H1 (cell line): ENCODE measurements around the gene DGKH. TPM values are rescaled to one million over a fixed set of nuclear protein-coding genes. Genes with fewer than 3 reads are reported as not detected.
"Not testable (repeated sequence)": the region's sequence is repeated elsewhere in the genome, so short reads cannot be mapped to it uniquely, and the experiment has no call there.

Experiments
- CTCF ChIA-PET: fragments of 300-600 bp; sonication (Branson Sonifier 250); formaldehyde crosslinking; loops from one replicate; lab custom pipeline; 2021; ENCODE audit not compliant: partially characterized antibody; lab: Charles Lee
- POLR2A ChIA-PET: fragments of 300-600 bp; sonication (Branson Sonifier 250); formaldehyde crosslinking; loops from one replicate; lab custom pipeline; 2021; ENCODE audit warnings: inconsistent platforms; ENCODE audit not compliant: partially characterized antibody; lab: Charles Lee
- DNase-seq, 2 experiments: peaks; one replicate each; pipeline versions ENCODE4 v3.0.0 to v3.0.0-alpha.2; 2010 to 2022; ENCODE audit warnings: low spot score in 2 of 2, low read depth in 1 of 2, mixed read lengths in 1 of 2
- FAIRE-seq: peaks from 2 replicates; lab custom pipeline; 2011; peaks lifted over from hg19 to GRCh38; lab: Jason Lieb, UNC
- H2AFZ ChIP-seq: 2 replicates; pipeline ENCODE4 v1.8.1; 2012; ENCODE audit warnings: low read length, inconsistent platforms
- H2AK5ac ChIP-seq: 2 replicates; pipeline ENCODE4 v1.6.1; 2013; ENCODE audit warnings: low read depth, low read length
- H2BK120ac ChIP-seq: replicated peaks from 2 replicates; pipeline ENCODE3; 2013; ENCODE audit warnings: low read depth, low read length, inconsistent platforms
- H2BK12ac ChIP-seq: 2 replicates; pipeline ENCODE4 v1.6.1; 2013; ENCODE audit warnings: low read depth, low read length
- H2BK15ac ChIP-seq: 2 replicates; pipeline ENCODE4 v1.6.1; 2013; ENCODE audit warnings: low read length
- H2BK20ac ChIP-seq: 2 replicates; pipeline ENCODE4 v1.6.1; 2013; ENCODE audit warnings: low read length
- H2BK5ac ChIP-seq: 2 replicates; pipeline ENCODE4 v1.6.1; 2013; ENCODE audit warnings: low read depth, low read length
- H3K14ac ChIP-seq: 2 replicates; pipeline ENCODE4 v1.6.1; 2013; ENCODE audit warnings: inconsistent platforms; ENCODE audit not compliant: insufficient read length
- H3K18ac ChIP-seq: 2 replicates; pipeline ENCODE4 v1.6.1; 2013; ENCODE audit warnings: low read length; ENCODE audit errors: extremely low read depth
- H3K23ac ChIP-seq: 2 replicates; pipeline ENCODE4 v1.6.1; 2013; ENCODE audit warnings: inconsistent platforms; ENCODE audit not compliant: insufficient read length
- H3K23me2 ChIP-seq: 2 replicates; pipeline ENCODE4 v1.6.1; 2013; ENCODE audit warnings: low read depth, low read length
- H3K27ac ChIP-seq: 2 replicates; pipeline ENCODE4 v1.6.1; 2011; ENCODE audit warnings: low read depth, low read length, inconsistent platforms
- H3K27me3 ChIP-seq, 4 experiments: replicated peaks in 1 of 4; 1 replicate in 1 of 4; 2 replicates in 3 of 4; pipeline versions ENCODE4 v1.6.1 to v1.8.1; 2011 to 2013; ENCODE audit warnings: low read length in 3 of 4, mild to moderate bottlenecking in 3 of 4, inconsistent platforms in 2 of 4, mixed read lengths in 2 of 4, moderate library complexity in 1 of 4; ENCODE audit not compliant: control insufficient read depth in 3 of 4, insufficient read depth in 3 of 4; ENCODE audit errors: extremely low read depth in 1 of 4
- H3K36me3 ChIP-seq, 4 experiments: 2 replicates each; pipeline versions ENCODE4 v1.6.1 to v1.8.1; 2011 to 2013; ENCODE audit warnings: mild to moderate bottlenecking in 4 of 4, low read length in 3 of 4, moderate library complexity in 2 of 4, control low read depth in 1 of 4, inconsistent platforms in 1 of 4; ENCODE audit not compliant: insufficient read depth in 4 of 4, control insufficient read depth in 2 of 4
- H3K4ac ChIP-seq: replicated peaks from 2 replicates; pipeline ENCODE3; 2013; ENCODE audit warnings: low read length, low read depth, mixed read lengths, inconsistent platforms; ENCODE audit not compliant: insufficient read length
- H3K4me1 ChIP-seq, 4 experiments: replicated peaks in 1 of 4; 1 replicate in 1 of 4; 2 replicates in 3 of 4; pipeline versions ENCODE4 v1.6.1 to v1.8.1; 2011 to 2013; ENCODE audit warnings: low read length in 3 of 4, inconsistent platforms in 2 of 4, mixed read lengths in 1 of 4; ENCODE audit not compliant: insufficient read depth in 4 of 4, control insufficient read depth in 3 of 4
- H3K4me2 ChIP-seq, 2 experiments: 2 replicates each; pipeline versions ENCODE4 v1.6.1 to v1.8.1; 2011 to 2013; ENCODE audit warnings: low read depth in 2 of 2, low read length in 2 of 2, control low read depth in 1 of 2, inconsistent platforms in 1 of 2, mild to moderate bottlenecking in 1 of 2; ENCODE audit not compliant: insufficient read depth in 1 of 2
- H3K4me3 ChIP-seq, 4 experiments: fragments of 200-600, 300-600 bp in 1 of 4; sonication (generic), shearing (Covaris generic), sonication (Bioruptor Twin) in 1 of 4; 2 replicates each; pipeline versions ENCODE4 v1.5.1 to v1.8.1; 2011 to 2016; ENCODE audit warnings: low read length in 4 of 4, low read depth in 3 of 4, control low read depth in 2 of 4, inconsistent platforms in 2 of 4, mild to moderate bottlenecking in 2 of 4, mixed read lengths in 1 of 4, moderate library complexity in 1 of 4; ENCODE audit not compliant: insufficient read depth in 2 of 4; ENCODE audit errors: extremely low read depth in 1 of 4
- H3K56ac ChIP-seq: replicated peaks from 2 replicates; pipeline ENCODE3; 2013; ENCODE audit warnings: low read depth, mild to moderate bottlenecking, mixed read lengths, low read length, inconsistent platforms; ENCODE audit not compliant: insufficient read length
- H3K79me1 ChIP-seq: 2 replicates; pipeline ENCODE4 v1.6.1; 2013; ENCODE audit warnings: low read depth, low read length, control low read depth
- H3K79me2 ChIP-seq, 2 experiments: 2 replicates each; pipeline versions ENCODE4 v1.6.1 to v1.8.1; 2012 to 2013; ENCODE audit warnings: low read length in 2 of 2, mild to moderate bottlenecking in 2 of 2, inconsistent platforms in 1 of 2; ENCODE audit not compliant: insufficient read depth in 2 of 2, control insufficient read depth in 1 of 2
- H3K9ac ChIP-seq, 4 experiments: replicated peaks in 1 of 4; 1 replicate in 1 of 4; 2 replicates in 3 of 4; pipeline versions ENCODE4 v1.6.1 to v1.8.1; 2011 to 2013; ENCODE audit warnings: low read depth in 3 of 4, low read length in 3 of 4, control low read depth in 2 of 4, mild to moderate bottlenecking in 2 of 4, moderate library complexity in 2 of 4, inconsistent platforms in 1 of 4; ENCODE audit errors: extremely low read depth in 1 of 4
- H3K9me3 ChIP-seq, 2 experiments: 2 replicates each; pipeline versions ENCODE4 v1.6.1 to v1.8.1; 2012 to 2013; ENCODE audit warnings: mild to moderate bottlenecking in 2 of 2, moderate library complexity in 2 of 2, control low read depth in 1 of 2, inconsistent platforms in 1 of 2, low read depth in 1 of 2, low read length in 1 of 2, mixed read lengths in 1 of 2; ENCODE audit not compliant: insufficient read depth in 2 of 2
- H4K20me1 ChIP-seq, 2 experiments: replicated peaks in 1 of 2; 2 replicates each; pipeline versions ENCODE3 to v1.8.1; 2011 to 2013; ENCODE audit warnings: inconsistent platforms in 2 of 2, low read length in 2 of 2, mild to moderate bottlenecking in 1 of 2; ENCODE audit not compliant: insufficient read depth in 2 of 2, control insufficient read depth in 1 of 2
- H4K5ac ChIP-seq: 2 replicates; pipeline ENCODE4 v1.6.1; 2013; ENCODE audit warnings: low read length, low read depth, mixed read lengths, inconsistent platforms; ENCODE audit not compliant: insufficient read length
- H4K8ac ChIP-seq: 2 replicates; pipeline ENCODE4 v1.8.0; 2013; ENCODE audit warnings: mild to moderate bottlenecking, moderate library complexity, low read length, inconsistent platforms; ENCODE audit not compliant: insufficient read depth; ENCODE audit errors: extremely low read depth
- H4K91ac ChIP-seq: replicated peaks from 2 replicates; pipeline ENCODE3; 2013; ENCODE audit warnings: low read length, mixed read lengths, inconsistent platforms; ENCODE audit not compliant: insufficient read length
- WGBS, 2 experiments: shearing (Covaris generic) in 1 of 2; methylation state at CpG; one replicate each; pipeline versions ENCODE4 v1.1.6 to v1.1.7; 2013 to 2015; ENCODE audit warnings: low lambda C conversion rate in 2 of 2, mixed read lengths in 2 of 2, inconsistent platforms in 1 of 2, low coverage in 1 of 2, missing lambda C conversion rate in 1 of 2; ENCODE audit not compliant: insufficient replicate concordance in 2 of 2, insufficient coverage in 1 of 2, insufficient read length in 1 of 2; ENCODE audit errors: extremely low coverage in 1 of 2, missing lambda C conversion rate in 1 of 2; 5-methylcytosine and 5-hydroxymethylcytosine counted together
- polyA plus RNA-seq, 7 experiments: library from polyadenylated mRNA; depleted of rRNA in 3 of 7; stranded (reverse) in 5 of 7; unstranded in 2 of 7; fragments of >200 nt in 5 of 7; fragments of 200-250 nt in 2 of 7; gene quantifications; 1 replicate in 5 of 7; 2 replicates in 1 of 7; 4 replicates in 1 of 7; pipeline versions ENCODE4 v1.2.1 to v1.2.3, GENCODE V29; 2011 to 2013; ENCODE audit warnings: missing spikeins in 2 of 7, mixed read lengths in 2 of 7
- total RNA-seq: library from RNA; stranded (reverse); fragmentation: NEBNext Ultra II Directional; extraction: Animal tissue kit (Norgen Biotek cat#: 25700); gene quantifications from 2 replicates; pipeline ENCODE4 v1.2.1, GENCODE V29; 2021

The DGKH gene
- total and polyA plus RNA-seq, 2 of the 8 experiments (the other 6 are each of a cell fraction or from before 2014, with no cell fraction given) = 2.1 to 7.9 TPM

DNA sequence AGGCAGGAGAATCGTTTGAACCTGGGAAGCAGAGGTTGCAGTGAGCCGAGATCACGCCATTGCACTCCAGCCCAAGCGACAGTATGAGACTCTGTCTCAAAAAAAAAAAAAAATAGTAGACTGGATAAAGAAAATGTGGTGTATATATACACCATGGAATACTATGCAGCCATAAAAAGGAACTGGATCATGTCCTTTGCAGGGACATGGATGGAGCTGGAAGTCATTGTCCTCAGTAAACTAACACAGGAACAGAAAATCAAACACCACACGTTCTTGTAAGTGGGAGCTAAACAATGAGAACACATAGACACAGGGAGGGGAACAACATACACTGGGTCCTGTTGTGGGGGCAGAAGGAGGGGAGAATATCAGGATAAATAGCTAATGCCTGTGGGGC is 178.3 kb downstream of the DGKH start:
- H3K79me1 ChIP-seq, H2BK12ac ChIP-seq, H3K27me3 ChIP-seq, H3K4me3 ChIP-seq, H3K9ac ChIP-seq, DNase-seq, FAIRE-seq, H2AK5ac ChIP-seq, POLR2A ChIA-PET, H3K9me3 ChIP-seq, H3K79me2 ChIP-seq, H3K56ac ChIP-seq, H3K27ac ChIP-seq, H3K36me3 ChIP-seq, H2BK20ac ChIP-seq, H4K20me1 ChIP-seq, H3K23ac ChIP-seq, H2AFZ ChIP-seq, H3K18ac ChIP-seq, H3K4me1 ChIP-seq, H2BK15ac ChIP-seq, H2BK5ac ChIP-seq, H4K91ac ChIP-seq, H3K14ac ChIP-seq, H4K5ac ChIP-seq, H3K23me2 ChIP-seq, H3K4ac ChIP-seq, H4K8ac ChIP-seq, H3K4me2 ChIP-seq, H2BK120ac ChIP-seq: not testable (repeated sequence)
- CTCF ChIA-PET = interaction anchor here (1.2 kb wide), 1 partner anchor 15 kb away, joined by 3 read pairs; no protein-coding TSS in a partner anchor
- WGBS, 2 experiments = 72% methylated on average over 5 of the region's 5 CpGs; no CpG with 5 or more reads in 1 of the 2 experiments
